CD4-positive, alpha-beta T cell treated with Interleukin-6 for 4 hours (primary cell): ENCODE measurements around the gene CCR7.

Source experiments
- DNase-seq: peaks from one replicate; pipeline ENCODE4 v3.0.0-alpha.2; 2020; ENCODE audit warnings: mixed read lengths

The CCR7 gene

GRCh38 chr17:40511667-40512220, 53.5 kb downstream of the CCR7 start:
- no peak for DNase-seq

- no peak for DNase-seq
These were observed 54.1 kb downstream of the CCR7 start for GRCh38 chr17:40511136-40511535.

- DNase-seq: no peak
These were observed 55.0 kb downstream of the CCR7 start for GRCh38 chr17:40510328-40510648.

GRCh38 chr17:40509626-40510327, 55.5 kb downstream of the CCR7 start:
- DNase-seq: no peak

- no peak for DNase-seq
These were observed 58.5 kb downstream of the CCR7 start for GRCh38 chr17:40506786-40507185.
